ENCODE results near the gene TCHHL1. TPM values are rescaled to one million over a fixed set of nuclear protein-coding genes. Genes with fewer than 3 reads are reported as not detected.

TCHHL1 gene
- total RNA-seq = not detected

GRCh38 chr1:152089014-152089674, at the start of gene TCHHL1:
Gene TCHHL1 (minus strand): TSS chr1:152089064. CDS start chr1:152088143, 921 bp downstream.
- DNase-seq = no peak
- CTCF ChIA-PET = no interaction called here
- Mint-ChIP-seq H3K27ac (no peak within 1 kb of the TSS), H3K36me3 (peaks cover 2% of the 10 kb centered on the region), H3K9me3 (ENCODE audit: low read depth) (no peaks in the 10 kb centered on the region), H3K4me3 (no peak within 1 kb of the TSS), H3K27me3 (peaks cover 35% of the 10 kb centered on the region), H3K4me1 (no peaks in the 10 kb centered on the region)
- ATAC-seq = no peak

GRCh38 chr1:152137215-152137614, 48.4 kb upstream of the TCHHL1 start:
- Mint-ChIP-seq H3K4me3 (no peak overlapping the region), H3K27me3 (peaks cover 73% of the 10 kb centered on the region), H3K27ac (no peak overlapping the region), H3K36me3 (no peaks in the 10 kb centered on the region), H3K9me3 (ENCODE audit: low read depth) (no peaks in the 10 kb centered on the region), H3K4me1 (no peaks in the 10 kb centered on the region)
- ATAC-seq (no peak), DNase-seq (no peak)
- CTCF ChIA-PET = interaction anchor here (1.7 kb wide), 1 partner anchor 12 kb away, joined by 3 read pairs; no protein-coding TSS in a partner anchor

GRCh38 chr1:152130186-152130585, 41.3 kb upstream of the TCHHL1 start:
- no peak overlapping the region for H3K4me3 Mint-ChIP-seq
- ATAC-seq (no peak), DNase-seq (no peak)
- peaks cover 70% of the 10 kb centered on the region for H3K27me3 Mint-ChIP-seq
- CTCF ChIA-PET = no interaction called here
- H3K9me3 Mint-ChIP-seq (ENCODE audit: low read depth) = no peaks in the 10 kb centered on the region
- H3K36me3 Mint-ChIP-seq = no peaks in the 10 kb centered on the region
- H3K4me1 Mint-ChIP-seq = no peaks in the 10 kb centered on the region
- H3K27ac Mint-ChIP-seq = no peak overlapping the region

GRCh38 chr1:152127673-152128072, 38.8 kb upstream of the TCHHL1 start:
- Mint-ChIP-seq H3K9me3 (ENCODE audit: low read depth) (no peaks in the 10 kb centered on the region), H3K36me3 (no peaks in the 10 kb centered on the region), H3K27ac (no peak overlapping the region), H3K4me3 (no peak overlapping the region), H3K27me3 (peaks cover 56% of the 10 kb centered on the region), H3K4me1 (no peaks in the 10 kb centered on the region)
- CTCF ChIA-PET = no interaction called here
- DNase-seq (no peak), ATAC-seq (no peak)

GRCh38 chr1:152125834-152126443, 37.1 kb upstream of the TCHHL1 start:
- Mint-ChIP-seq H3K27me3 (peaks cover 61% of the 10 kb centered on the region), H3K4me1 (no peaks in the 10 kb centered on the region), H3K4me3 (no peak overlapping the region), H3K9me3 (ENCODE audit: low read depth) (no peaks in the 10 kb centered on the region), H3K27ac (no peak overlapping the region), H3K36me3 (no peaks in the 10 kb centered on the region)
- CTCF ChIA-PET = no interaction called here
- DNase-seq (no peak), ATAC-seq (no peak)

GRCh38 chr1:152118915-152119314, 30.1 kb upstream of the TCHHL1 start:
- Mint-ChIP-seq H3K27ac (no peak overlapping the region), H3K27me3 (peaks cover 48% of the 10 kb centered on the region), H3K36me3 (no peaks in the 10 kb centered on the region), H3K4me1 (no peaks in the 10 kb centered on the region), H3K4me3 (no peak overlapping the region), H3K9me3 (ENCODE audit: low read depth) (no peaks in the 10 kb centered on the region)
- DNase-seq = no peak
- ATAC-seq = no peak
- CTCF ChIA-PET = interaction anchor here (1.2 to 1.4 kb wide), 2 partner anchors 9 to 70 kb away, joined by 3 read pairs; no protein-coding TSS in a partner anchor

GRCh38 chr1:152115344-152115743, 26.5 kb upstream of the TCHHL1 start, which contains the start of gene TCHH:
Gene TCHH (minus strand): TSS chr1:152115444. CDS start chr1:152114080, 1,364 bp downstream.
- H3K27me3 Mint-ChIP-seq = peaks cover 35% of the 10 kb centered on the region
- no peaks in the 10 kb centered on the region for H3K9me3 Mint-ChIP-seq (ENCODE audit: low read depth)
- H3K4me1 Mint-ChIP-seq = no peaks in the 10 kb centered on the region
- CTCF ChIA-PET = no interaction called here
- no peak within 1 kb of the TSS for H3K4me3 Mint-ChIP-seq
- ATAC-seq (no peak), DNase-seq (no peak)
- no peaks in the 10 kb centered on the region for H3K36me3 Mint-ChIP-seq
- H3K27ac Mint-ChIP-seq = no peak within 1 kb of the TSS

- no peak for ATAC-seq
- CTCF ChIA-PET = interaction anchor here (1.0 to 3.6 kb wide), 4 partner anchors 60 to 76 kb away, joined by 3 to 21 read pairs (median 6); no protein-coding TSS in a partner anchor
- Mint-ChIP-seq H3K4me1 (no peaks in the 10 kb centered on the region), H3K4me3 (no peak overlapping the region), H3K27ac (no peak overlapping the region), H3K9me3 (ENCODE audit: low read depth) (peaks cover 4% of the 10 kb centered on the region), H3K27me3 (peaks cover 19% of the 10 kb centered on the region), H3K36me3 (peaks cover 7% of the 10 kb centered on the region)
- DNase-seq = no peak
These were observed 24.1 kb upstream of the TCHHL1 start for GRCh38 chr1:152112885-152113432.

- peaks cover 4% of the 10 kb centered on the region for H3K9me3 Mint-ChIP-seq (ENCODE audit: low read depth)
- DNase-seq (no peak), ATAC-seq (no peak)
- H3K27me3 Mint-ChIP-seq = peaks cover 16% of the 10 kb centered on the region
- H3K4me1 Mint-ChIP-seq = no peaks in the 10 kb centered on the region
- H3K4me3 Mint-ChIP-seq = no peak overlapping the region
- CTCF ChIA-PET = interaction anchor here (1.2 to 3.6 kb wide), 4 partner anchors 11 to 346 kb away, joined by 4 to 21 read pairs (median 6); no protein-coding TSS in a partner anchor
- H3K36me3 Mint-ChIP-seq = peaks cover 7% of the 10 kb centered on the region
- no peak overlapping the region for H3K27ac Mint-ChIP-seq
These were observed 23.4 kb upstream of the TCHHL1 start for GRCh38 chr1:152112101-152112884.

GRCh38 chr1:152111515-152111968, 22.7 kb upstream of the TCHHL1 start:
- Mint-ChIP-seq H3K27me3 (peaks cover 9% of the 10 kb centered on the region), H3K4me3 (no peak overlapping the region), H3K4me1 (no peaks in the 10 kb centered on the region), H3K27ac (no peak overlapping the region), H3K36me3 (peaks cover 7% of the 10 kb centered on the region), H3K9me3 (ENCODE audit: low read depth) (peaks cover 4% of the 10 kb centered on the region)
- DNase-seq = peak; percentile 60
- CTCF ChIA-PET = interaction anchor here (1.2 to 3.6 kb wide), 6 partner anchors 10 to 347 kb away, joined by 4 to 21 read pairs (median 6); no protein-coding TSS in a partner anchor
- peak; percentile 45 for ATAC-seq

- no peak overlapping the region for H3K4me3 Mint-ChIP-seq
- peaks cover 7% of the 10 kb centered on the region for H3K36me3 Mint-ChIP-seq
- H3K9me3 Mint-ChIP-seq (ENCODE audit: low read depth) = peaks cover 4% of the 10 kb centered on the region
- ATAC-seq (peak; percentile 72), DNase-seq (peak; percentile 51)
- CTCF ChIA-PET = interaction anchor here (1.0 to 3.6 kb wide), 7 partner anchors 8 to 348 kb away, joined by 3 to 21 read pairs (median 6); no protein-coding TSS in a partner anchor
- no peak overlapping the region for H3K27ac Mint-ChIP-seq
- peaks cover 3% of the 10 kb centered on the region for H3K27me3 Mint-ChIP-seq
- H3K4me1 Mint-ChIP-seq = no peaks in the 10 kb centered on the region
These were observed 22.1 kb upstream of the TCHHL1 start for GRCh38 chr1:152110860-152111514.

- CTCF ChIA-PET = interaction anchor here (0.9 to 3.6 kb wide), 7 partner anchors 8 to 349 kb away, joined by 3 to 21 read pairs (median 4); no protein-coding TSS in a partner anchor
- Mint-ChIP-seq H3K36me3 (peaks cover 7% of the 10 kb centered on the region), H3K4me1 (no peaks in the 10 kb centered on the region), H3K27me3 (peaks cover under 1% of the 10 kb centered on the region), H3K27ac (no peak overlapping the region), H3K9me3 (ENCODE audit: low read depth) (peaks cover 4% of the 10 kb centered on the region), H3K4me3 (no peak overlapping the region)
- ATAC-seq = peak; percentile 46
- DNase-seq = peak; percentile 52
These were observed 21.5 kb upstream of the TCHHL1 start for GRCh38 chr1:152110365-152110859.
